SU-DHL-6 (cell line): Measurements from ENCODE around the gene UBAC1.

Experiments used
- EZH2phosphoT487 ChIP-seq: fragments of 200-600 bp; sonication (generic), shearing (Covaris generic); conservative IDR thresholded peaks from 2 replicates; pipeline ENCODE4 v1.6.1; 2018; ENCODE audit warnings: mild to moderate bottlenecking, antibody characterized with exemption, low read length, moderate library complexity, mixed read lengths
- TF ChIP-seq, protein P1 (sequence below): fragments of 200-600 bp; sonication (generic); IDR thresholded peaks from one replicate; pipeline ENCODE4 v1.5.1; 2017; ENCODE audit warnings: antibody characterized with exemption, mild to moderate bottlenecking, low read length, moderate library complexity; ENCODE audit not compliant: insufficient read depth, poor library complexity, severe bottlenecking

- TF ChIP-seq, protein P1, sequence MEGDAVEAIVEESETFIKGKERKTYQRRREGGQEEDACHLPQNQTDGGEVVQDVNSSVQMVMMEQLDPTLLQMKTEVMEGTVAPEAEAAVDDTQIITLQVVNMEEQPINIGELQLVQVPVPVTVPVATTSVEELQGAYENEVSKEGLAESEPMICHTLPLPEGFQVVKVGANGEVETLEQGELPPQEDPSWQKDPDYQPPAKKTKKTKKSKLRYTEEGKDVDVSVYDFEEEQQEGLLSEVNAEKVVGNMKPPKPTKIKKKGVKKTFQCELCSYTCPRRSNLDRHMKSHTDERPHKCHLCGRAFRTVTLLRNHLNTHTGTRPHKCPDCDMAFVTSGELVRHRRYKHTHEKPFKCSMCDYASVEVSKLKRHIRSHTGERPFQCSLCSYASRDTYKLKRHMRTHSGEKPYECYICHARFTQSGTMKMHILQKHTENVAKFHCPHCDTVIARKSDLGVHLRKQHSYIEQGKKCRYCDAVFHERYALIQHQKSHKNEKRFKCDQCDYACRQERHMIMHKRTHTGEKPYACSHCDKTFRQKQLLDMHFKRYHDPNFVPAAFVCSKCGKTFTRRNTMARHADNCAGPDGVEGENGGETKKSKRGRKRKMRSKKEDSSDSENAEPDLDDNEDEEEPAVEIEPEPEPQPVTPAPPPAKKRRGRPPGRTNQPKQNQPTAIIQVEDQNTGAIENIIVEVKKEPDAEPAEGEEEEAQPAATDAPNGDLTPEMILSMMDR = no peak
- TF ChIP-seq EZH2phosphoT487 = no peak
These were observed 51.8 kb downstream of the UBAC1 start for GRCh38 chr9:135909371-135909770.
